GM12878 (cell line): ENCODE data around the gene PGC. TPM values are rescaled to one million over a fixed set of nuclear protein-coding genes. Genes with fewer than 3 reads are reported as not detected.
A peak's percentile ranks its signal among the peaks of the same experiment; 100 is the strongest.

Experiments
- BHLHE40 ChIP-seq, 2 experiments: fragments of 450-650 bp in 1 of 2; IDR thresholded peaks; 2 replicates each; pipeline ENCODE4 v1.6.1; 2011 to 2017; ENCODE audit warnings: low read depth in 2 of 2, borderline replicate concordance in 1 of 2, improper control_type of control experiment in 1 of 2, low read length in 1 of 2, mild to moderate bottlenecking in 1 of 2
- CREM ChIP-seq: IDR thresholded peaks from 2 replicates; pipeline ENCODE4 v1.6.1; 2014; ENCODE audit warnings: antibody characterized with exemption, low read depth
- DPF2 ChIP-seq: fragments of 450-650 bp; IDR thresholded peaks from 2 replicates; pipeline ENCODE4 v1.6.1; 2017; ENCODE audit warnings: mild to moderate bottlenecking
- FOXK2 ChIP-seq: fragments of 450-650 bp; IDR thresholded peaks from 2 replicates; pipeline ENCODE4 v1.6.1; 2017; ENCODE audit warnings: mild to moderate bottlenecking, moderate library complexity
- HCFC1 ChIP-seq: fragments of 150-350 bp; IDR thresholded peaks from 2 replicates; pipeline ENCODE4 v1.6.1; 2014; ENCODE audit warnings: low read length
- LARP7 ChIP-seq: fragments of 450-650 bp; IDR thresholded peaks from 2 replicates; pipeline ENCODE4 v1.6.1; 2017; ENCODE audit warnings: mild to moderate bottlenecking
- NKRF ChIP-seq: fragments of 450-650 bp; conservative IDR thresholded peaks from 2 replicates; pipeline ENCODE4 v1.6.1; 2017; ENCODE audit warnings: mild to moderate bottlenecking, moderate library complexity
- NR2C1 ChIP-seq: fragments of 450-650 bp; IDR thresholded peaks from 2 replicates; pipeline ENCODE4 v1.6.1; 2017; ENCODE audit warnings: antibody characterized with exemption, mild to moderate bottlenecking, moderate library complexity
- PAX5 ChIP-seq: IDR thresholded peaks from 2 replicates; pipeline ENCODE4 v1.6.1; 2011; ENCODE audit warnings: low read depth, low read length, borderline replicate concordance
- PBX3 ChIP-seq: IDR thresholded peaks from 2 replicates; pipeline ENCODE4 v1.6.1; 2011; ENCODE audit warnings: mild to moderate bottlenecking, low read depth, low read length, moderate library complexity; ENCODE audit not compliant: insufficient replicate concordance
- RAD51 ChIP-seq: fragments of 450-650 bp; IDR thresholded peaks from 2 replicates; pipeline ENCODE4 v1.6.1; 2016; ENCODE audit warnings: moderate library complexity, mild to moderate bottlenecking, inconsistent platforms
- RELA ChIP-seq: fragments of 450-650 bp; IDR thresholded peaks from 2 replicates; pipeline ENCODE4 v1.8.0; 2014; ENCODE audit warnings: borderline replicate concordance; ENCODE audit not compliant: partially characterized antibody
- SP1 ChIP-seq: IDR thresholded peaks from one replicate; pipeline ENCODE4 v1.6.1; 2011; ENCODE audit warnings: low read depth, low read length
- TAF1 ChIP-seq: IDR thresholded peaks from 2 replicates; pipeline ENCODE4 v1.6.1; 2011; ENCODE audit warnings: mild to moderate bottlenecking, low read depth, low read length, borderline replicate concordance
- TARDBP ChIP-seq: IDR thresholded peaks from 2 replicates; pipeline ENCODE4 v1.6.1; 2016; ENCODE audit warnings: borderline replicate concordance
- TCF3 ChIP-seq: IDR thresholded peaks from 2 replicates; pipeline ENCODE4 v1.6.1; 2012; ENCODE audit warnings: low read depth, mild to moderate bottlenecking, low read length, borderline replicate concordance; ENCODE audit not compliant: insufficient read depth
- ZBTB4 ChIP-seq: fragments of 450-650 bp; formaldehyde crosslinking; IDR thresholded peaks from 2 replicates; pipeline ENCODE4 v1.4.0; 2022; ENCODE audit warnings: mild to moderate bottlenecking, moderate library complexity
- ZNF24 ChIP-seq: fragments of 450-650 bp; IDR thresholded peaks from 2 replicates; pipeline ENCODE4 v1.6.1; 2017; ENCODE audit warnings: antibody characterized with exemption, mild to moderate bottlenecking
- ZNF687 ChIP-seq: fragments of 450-650 bp; IDR thresholded peaks from 2 replicates; pipeline ENCODE4 v1.6.1; 2017; ENCODE audit warnings: mild to moderate bottlenecking, moderate library complexity
- polyA plus RNA-seq, 11 experiments: library from polyadenylated mRNA; depleted of rRNA in 4 of 11; unstranded in 6 of 11; stranded (reverse) in 5 of 11; fragments of >200 nt; fragmentation: Nextera tagmentation in 4 of 11; fragmentation: Illumina TruSeq in 1 of 11; extraction: Ambion mirVana in 4 of 11; extraction: Trizol in 1 of 11; gene quantifications; 1 replicate in 1 of 11; 2 replicates in 10 of 11; pipeline versions ENCODE4 v1.2.1 to v1.2.3, GENCODE V29; 2011 to 2016; ENCODE audit warnings: inconsistent platforms in 2 of 11, missing spikeins in 2 of 11, low read depth in 1 of 11
- total RNA-seq, 4 experiments: library from RNA; depleted of rRNA in 3 of 4; stranded (reverse); fragments of >200 nt in 3 of 4; fragmentation: Illumina TruSeq in 1 of 4; extraction: Trizol in 1 of 4; gene quantifications; 2 replicates each; pipeline versions ENCODE4 v1.2.1 to v1.2.3, GENCODE V29; 2013 to 2021

The PGC gene
- total and polyA plus RNA-seq, 10 of the 15 experiments (the other 5 are each of a cell fraction or from before 2014, with no cell fraction given): 0.26 TPM; not detected in 9

GRCh38 chr6:41735427-41736185, 11.6 kb downstream of the PGC start, which contains the start of gene TFEB (continued):
- TF ChIP-seq ZNF687 (no peak), ZBTB4 (CRISPR knock-in tag) (no peak), TCF3 (0 out of 2 replicates have a peak, but pooled peaks have one; percentile 52), RAD51 (no peak), PAX5 (0 out of 2 replicates have a peak, but pooled peaks have one; percentile 35), RELA (peak; percentile 83), CREM (peak; percentile 92), DPF2 (peak; percentile 56; the same call in 1 of the 2 replicates), SP1 (peak; percentile 71), PBX3 (peak; percentile 81), NKRF (peak; percentile 83), ZNF24 (peak; percentile 22; the same call in 1 of the 2 replicates), NR2C1 (peak; percentile 90), LARP7 (peak; percentile 96), TAF1 (peak; percentile 51; the same call in 1 of the 2 replicates), BHLHE40 (IDR thresholded peaks at IDR 0.05; ENCODE audit: borderline replicate concordance in 1 of 2, low read depth in 2 of 2, low read length in 1 of 2) (peak; percentile 63 to 68; a peak in 3 of 4 replicates), FOXK2 (no peak), HCFC1 (peak; percentile 100), TARDBP (peak; percentile 97)
